Caco-2 (cell line): ENCODE data around the gene DMRT1. TPM values are rescaled to one million over a fixed set of nuclear protein-coding genes. Genes with fewer than 3 reads are reported as not detected.

Source experiments
- BruUV-seq: library from RNA; stranded (reverse); fragments of 400-500 nt; replicated peaks from 2 replicates; lab custom pipeline; 2021; lab: Mats Ljungman, UMichigan
- CTCF ChIA-PET: fragments of 300-600 bp; sonication (Branson Sonifier 250); formaldehyde crosslinking; loops from one replicate; lab custom pipeline; 2022; ENCODE audit warnings: antibody characterized with exemption; lab: Charles Lee
- POLR2A ChIA-PET: fragments of 300-600 bp; sonication (Branson Sonifier 250); formaldehyde crosslinking; loops from one replicate; lab custom pipeline; 2022; ENCODE audit warnings: antibody characterized with exemption; lab: Charles Lee
- DNase-seq, 2 experiments: peaks; one replicate each; pipeline versions ENCODE4 v3.0.0 to v3.0.0-alpha.2; 2020 to 2022
- H3K27me3 ChIP-seq: replicated peaks from 2 replicates; pipeline ENCODE4 v1.6.0; 2011; ENCODE audit warnings: low read length; ENCODE audit not compliant: control insufficient read depth, insufficient read depth
- H3K36me3 ChIP-seq: 2 replicates; pipeline ENCODE4 v1.5.1; 2011; ENCODE audit warnings: low read length; ENCODE audit not compliant: control insufficient read depth, insufficient read depth
- H3K4me1 ChIP-seq: fragments of 250-450 bp; sonication (Bioruptor Pico); 2 replicates; pipeline ENCODE4 v1.5.1; 2020; ENCODE audit warnings: mild to moderate bottlenecking
- H3K4me3 ChIP-seq: 2 replicates; pipeline ENCODE4 v1.5.1; 2011; ENCODE audit warnings: low read depth, mild to moderate bottlenecking, control low read depth, low read length
- H3K9me3 ChIP-seq: fragments of 250-450 bp; sonication (Bioruptor Pico); 2 replicates; pipeline ENCODE4 v1.5.1; 2020; ENCODE audit warnings: mild to moderate bottlenecking, moderate library complexity
- H3K27ac Mint-ChIP-seq: one replicate; pipeline ENCODE4 v1.8.0; 2022; ENCODE audit warnings: mixed read lengths; ENCODE audit not compliant: unreplicated experiment
- H3K27me3 Mint-ChIP-seq: one replicate; pipeline ENCODE4 v1.8.0; 2022; ENCODE audit warnings: mixed read lengths; ENCODE audit not compliant: insufficient read depth, unreplicated experiment
- H3K36me3 Mint-ChIP-seq: one replicate; pipeline ENCODE4 v1.8.0; 2022; ENCODE audit warnings: mild to moderate bottlenecking, mixed read lengths; ENCODE audit not compliant: insufficient read depth, unreplicated experiment
- H3K4me1 Mint-ChIP-seq: one replicate; pipeline ENCODE4 v1.8.0; 2022; ENCODE audit warnings: low read depth, mixed read lengths; ENCODE audit not compliant: unreplicated experiment
- H3K4me3 Mint-ChIP-seq: one replicate; pipeline ENCODE4 v1.8.0; 2022; ENCODE audit warnings: mild to moderate bottlenecking, moderate library complexity, mixed read lengths; ENCODE audit not compliant: unreplicated experiment
- H3K9me3 Mint-ChIP-seq: one replicate; pipeline ENCODE4 v1.8.0; 2022; ENCODE audit warnings: mixed read lengths; ENCODE audit not compliant: unreplicated experiment
- intact Hi-C: fragments of 100-400 bp; cut with micrococcal nuclease; formaldehyde crosslinking; loops from one replicate; pipeline ENCODE4 v1.10.0; 2022; ENCODE audit not compliant: unreplicated experiment
- total RNA-seq: library from RNA; stranded (reverse); gene quantifications from 2 replicates; pipeline ENCODE4 v1.2.3, GENCODE V29; 2022
- TF ChIP-seq, protein P1 (sequence below), 2 experiments: fragments of 200-600 bp in 1 of 2; IDR thresholded peaks; 1 replicate in 1 of 2; 2 replicates in 1 of 2; pipeline versions ENCODE4 v1.5.1 to v1.8.0; 2011 to 2022; ENCODE audit warnings: antibody characterized with exemption in 1 of 2, control low read depth in 1 of 2, inconsistent platforms in 1 of 2, low read depth in 1 of 2, low read length in 1 of 2, mild to moderate bottlenecking in 1 of 2, moderate library complexity in 1 of 2; ENCODE audit not compliant: insufficient read depth in 1 of 2, severe bottlenecking in 1 of 2, unreplicated experiment in 1 of 2

DMRT1 gene
- total RNA-seq, 1 experiment from 2014 or later, result not detected

DNA sequence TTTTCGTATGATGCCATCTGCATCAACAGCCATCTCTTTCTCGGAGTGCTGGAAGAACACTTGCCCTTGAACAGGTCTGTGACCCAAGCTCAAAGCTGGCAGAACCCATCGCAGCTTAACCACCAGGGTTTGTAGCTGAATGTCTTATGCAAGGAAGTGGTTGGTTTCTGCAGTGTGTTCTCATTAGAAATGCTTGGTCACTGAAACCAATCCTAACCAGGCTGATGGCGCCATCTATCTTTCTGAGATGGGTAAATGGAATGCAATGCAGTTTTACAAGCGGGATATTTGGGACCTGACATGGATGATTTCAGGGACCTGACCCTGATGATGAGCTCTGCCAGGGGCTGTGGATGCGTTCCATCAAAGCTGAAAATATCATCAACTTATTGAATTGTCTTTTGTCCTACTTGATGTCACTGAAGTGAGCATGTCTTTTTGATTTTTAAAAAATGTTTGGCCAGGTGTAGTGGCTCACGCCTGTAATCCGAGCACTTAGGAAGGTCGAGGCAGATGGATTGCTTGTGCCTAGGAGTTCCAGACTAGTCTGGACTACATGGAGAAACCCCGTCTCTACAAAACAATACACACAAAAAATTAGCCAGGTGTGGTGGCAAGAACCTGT is 163.7 kb downstream of the DMRT1 start:
- H3K4me1 Mint-ChIP-seq, result no peaks in the 10 kb centered on the region
- no peak overlapping the region for H3K4me3 Mint-ChIP-seq
- H3K9me3 Mint-ChIP-seq, result no peaks in the 10 kb centered on the region
- H3K27me3 ChIP-seq, result no peaks in the 10 kb centered on the region
- H3K4me1 ChIP-seq, result no peaks in the 10 kb centered on the region
- no peaks in the 10 kb centered on the region for H3K36me3 ChIP-seq
- H3K9me3 ChIP-seq, result no peaks in the 10 kb centered on the region
- H3K4me3 ChIP-seq, result no peak overlapping the region
- POLR2A ChIA-PET, result interaction anchor here (0.5 kb wide), 1 partner anchor 315 kb away, joined by 8 read pairs; no protein-coding TSS in a partner anchor
- CTCF ChIA-PET, result interaction anchor here (0.6 to 1.3 kb wide), 10 partner anchors 13 to 985 kb away, joined by 3 to 13 read pairs (median 4); no protein-coding TSS in a partner anchor
- DNase-seq, result peak; percentile 48 to 59
- no peak overlapping the region for H3K27ac Mint-ChIP-seq
- TF ChIP-seq, protein P1, sequence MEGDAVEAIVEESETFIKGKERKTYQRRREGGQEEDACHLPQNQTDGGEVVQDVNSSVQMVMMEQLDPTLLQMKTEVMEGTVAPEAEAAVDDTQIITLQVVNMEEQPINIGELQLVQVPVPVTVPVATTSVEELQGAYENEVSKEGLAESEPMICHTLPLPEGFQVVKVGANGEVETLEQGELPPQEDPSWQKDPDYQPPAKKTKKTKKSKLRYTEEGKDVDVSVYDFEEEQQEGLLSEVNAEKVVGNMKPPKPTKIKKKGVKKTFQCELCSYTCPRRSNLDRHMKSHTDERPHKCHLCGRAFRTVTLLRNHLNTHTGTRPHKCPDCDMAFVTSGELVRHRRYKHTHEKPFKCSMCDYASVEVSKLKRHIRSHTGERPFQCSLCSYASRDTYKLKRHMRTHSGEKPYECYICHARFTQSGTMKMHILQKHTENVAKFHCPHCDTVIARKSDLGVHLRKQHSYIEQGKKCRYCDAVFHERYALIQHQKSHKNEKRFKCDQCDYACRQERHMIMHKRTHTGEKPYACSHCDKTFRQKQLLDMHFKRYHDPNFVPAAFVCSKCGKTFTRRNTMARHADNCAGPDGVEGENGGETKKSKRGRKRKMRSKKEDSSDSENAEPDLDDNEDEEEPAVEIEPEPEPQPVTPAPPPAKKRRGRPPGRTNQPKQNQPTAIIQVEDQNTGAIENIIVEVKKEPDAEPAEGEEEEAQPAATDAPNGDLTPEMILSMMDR (IDR thresholded peaks at IDR 0.05; ENCODE audit: insufficient read depth in 1 of 2, low read depth in 1 of 2, low read length in 1 of 2, severe bottlenecking in 1 of 2, unreplicated experiment in 1 of 2), result peak; percentile 58 to 62
- no peaks in the 10 kb centered on the region for H3K36me3 Mint-ChIP-seq
- H3K27me3 Mint-ChIP-seq, result no peaks in the 10 kb centered on the region
- intact Hi-C loops, result loop anchor here (1.0 to 10.0 kb wide), 5 partner anchors 93 to 660 kb away; no protein-coding TSS in a partner anchor
- BruUV-seq, result no TSS peak

DNA sequence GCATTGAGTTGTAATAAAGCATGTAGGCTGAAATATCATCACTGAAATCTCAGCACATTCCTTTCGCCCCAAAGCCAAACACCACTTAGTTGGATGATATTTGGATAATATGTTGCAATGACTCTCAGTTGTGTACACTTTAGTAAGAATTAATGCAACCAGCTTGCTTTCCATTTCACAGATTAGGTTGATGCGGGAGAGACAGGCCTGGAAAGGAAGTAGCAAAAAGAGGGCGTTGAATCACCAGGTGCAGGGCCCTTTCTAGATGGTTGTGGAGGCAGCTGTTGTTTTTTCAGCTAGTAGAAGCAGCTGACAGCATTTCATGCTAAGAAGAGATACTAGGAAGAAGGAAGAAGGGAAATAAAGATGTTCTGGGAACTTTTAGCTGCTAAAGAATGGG is 165.8 kb downstream of the DMRT1 start:
- Histone ChIP-seq H3K9me3 (no peaks in the 10 kb centered on the region), H3K36me3 (no peaks in the 10 kb centered on the region), H3K4me1 (no peaks in the 10 kb centered on the region), H3K4me3 (no peak overlapping the region), H3K27me3 (no peaks in the 10 kb centered on the region)
- intact Hi-C loops, result loop anchor here (5.0 to 10.0 kb wide), 4 partner anchors 95 to 663 kb away; no protein-coding TSS in a partner anchor
- Mint-ChIP-seq H3K4me3 (no peak overlapping the region), H3K27me3 (no peaks in the 10 kb centered on the region), H3K9me3 (no peaks in the 10 kb centered on the region), H3K36me3 (no peaks in the 10 kb centered on the region), H3K27ac (no peak overlapping the region), H3K4me1 (no peaks in the 10 kb centered on the region)
- CTCF ChIA-PET, result no interaction called here
- TF ChIP-seq, protein P1 (IDR thresholded peaks at IDR 0.05; ENCODE audit: insufficient read depth in 1 of 2, low read depth in 1 of 2, low read length in 1 of 2, severe bottlenecking in 1 of 2, unreplicated experiment in 1 of 2), result no peak
- DNase-seq, result no peak
- POLR2A ChIA-PET, result no interaction called here
- BruUV-seq, result no TSS peak

DNA sequence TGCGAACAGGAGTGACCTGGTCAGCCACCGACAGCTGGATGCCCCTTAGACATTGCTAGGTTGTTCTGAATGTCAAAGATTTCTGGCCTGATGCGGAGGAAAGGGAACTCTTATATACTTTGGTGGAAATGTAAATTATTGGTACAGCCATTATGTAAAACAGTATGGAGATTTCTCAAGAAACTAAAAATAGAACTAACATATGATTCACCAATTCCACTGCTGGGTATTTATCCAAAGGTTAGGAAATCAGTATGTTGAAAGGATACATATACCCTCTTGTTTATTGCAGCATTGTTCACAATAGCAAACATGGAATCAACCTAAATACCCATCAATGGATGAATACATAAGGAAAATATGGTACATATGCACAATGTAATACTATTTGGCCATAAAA is 166.7 kb downstream of the DMRT1 start:
- H3K9me3 ChIP-seq, result no peaks in the 10 kb centered on the region
- intact Hi-C loops, result loop anchor here (5.0 to 10.0 kb wide), 4 partner anchors 96 to 663 kb away; no protein-coding TSS in a partner anchor
- CTCF ChIA-PET, result interaction anchor here (2.1 kb wide), 1 partner anchor 115 kb away, joined by 8 read pairs; no protein-coding TSS in a partner anchor
- H3K9me3 Mint-ChIP-seq, result no peaks in the 10 kb centered on the region
- H3K27me3 ChIP-seq, result no peaks in the 10 kb centered on the region
- POLR2A ChIA-PET, result no interaction called here
- TF ChIP-seq, protein P1 (IDR thresholded peaks at IDR 0.05; ENCODE audit: insufficient read depth in 1 of 2, low read depth in 1 of 2, low read length in 1 of 2, severe bottlenecking in 1 of 2, unreplicated experiment in 1 of 2), result no peak
- no peak overlapping the region for H3K27ac Mint-ChIP-seq
- H3K4me3 Mint-ChIP-seq, result no peak overlapping the region
- no peaks in the 10 kb centered on the region for H3K4me1 Mint-ChIP-seq
- no peaks in the 10 kb centered on the region for H3K4me1 ChIP-seq
- H3K36me3 ChIP-seq, result no peaks in the 10 kb centered on the region
- H3K27me3 Mint-ChIP-seq, result peaks cover 3% of the 10 kb centered on the region
- H3K36me3 Mint-ChIP-seq, result no peaks in the 10 kb centered on the region
- H3K4me3 ChIP-seq, result no peak overlapping the region
- no peak for DNase-seq
- BruUV-seq, result no TSS peak
